HepG2 (cell line): ENCODE results near the gene NDUFAF8. TPM values are rescaled to one million over a fixed set of nuclear protein-coding genes. Genes with fewer than 3 reads are reported as not detected.

Source experiments
- ATAC-seq: fragments of 200-7000 bp; cut with Tn5 transposase; 3 replicates; pipeline ENCODE4 v1.9.1; 2020; ENCODE audit warnings: mild to moderate bottlenecking, moderate library complexity
- BruUV-seq: library from RNA; stranded (reverse); fragments of 400-500 nt; replicated peaks from 2 replicates; lab custom pipeline; 2021; lab: Mats Ljungman, UMichigan
- CTCF ChIA-PET: fragments of 300-600 bp; formaldehyde crosslinking; extraction: SDS; loops from one replicate; lab custom pipeline; 2021; ENCODE audit warnings: low total read pairs, inconsistent platforms, low intra/inter-chr PET ratio; lab: Yijun Ruan, JAX
- POLR2A ChIA-PET: fragments of 350-600 bp; sonication (Branson Sonifier 250); formaldehyde crosslinking; loops from one replicate; lab custom pipeline; 2020; ENCODE audit warnings: antibody characterized with exemption, inconsistent platforms; lab: Yijun Ruan, JAX
- DNase-seq: peaks from one replicate; pipeline ENCODE4 v3.0.0-alpha.2; 2015; ENCODE audit warnings: low spot score
- FAIRE-seq: peaks from 3 replicates; lab custom pipeline; 2011; peaks lifted over from hg19 to GRCh38; lab: Jason Lieb, UNC
- H2AFZ ChIP-seq: one replicate; pipeline ENCODE4 v1.6.1; 2011; ENCODE audit warnings: low read length, inconsistent platforms
- H3K27ac ChIP-seq: fragments of 300-600 bp; 3 replicates; pipeline ENCODE4 v1.8.0; 2011; ENCODE audit warnings: mixed run types, mild to moderate bottlenecking, mixed read lengths, low read length, inconsistent platforms; ENCODE audit not compliant: insufficient read depth; ENCODE audit errors: extremely low read length
- H3K27me3 ChIP-seq, 2 experiments: fragments of 200-600 bp in 1 of 2; 2 replicates in 1 of 2; 3 replicates in 1 of 2; pipeline versions ENCODE4 v1.6.0 to v1.8.0; 2011; ENCODE audit warnings: low read length in 2 of 2, mild to moderate bottlenecking in 2 of 2, moderate library complexity in 2 of 2, inconsistent platforms in 1 of 2; ENCODE audit not compliant: insufficient read depth in 2 of 2, control insufficient read depth in 1 of 2
- H3K36me3 ChIP-seq, 2 experiments: fragments of 200-600 bp in 1 of 2; replicated peaks in 1 of 2; 2 replicates in 1 of 2; 3 replicates in 1 of 2; pipeline versions ENCODE4 v1.5.1 to v1.8.0; 2011; ENCODE audit warnings: low read length in 2 of 2, inconsistent platforms in 1 of 2; ENCODE audit not compliant: insufficient read depth in 2 of 2, control insufficient read depth in 1 of 2
- H3K4me1 ChIP-seq: 2 replicates; pipeline ENCODE4 v1.5.1; 2012; ENCODE audit warnings: low read length, inconsistent platforms; ENCODE audit not compliant: insufficient read depth
- H3K4me2 ChIP-seq: 2 replicates; pipeline ENCODE4 v1.6.0; 2011; ENCODE audit warnings: low read depth, low read length, inconsistent platforms
- H3K4me3 ChIP-seq, 3 experiments: fragments of 200-600 bp in 1 of 3; sonication (generic), shearing (Covaris generic) in 1 of 3; replicated peaks in 1 of 3; 2 replicates each; pipeline ENCODE4 v1.5.1; 2011 to 2016; ENCODE audit warnings: low read length in 3 of 3, inconsistent platforms in 2 of 3, low read depth in 2 of 3, mild to moderate bottlenecking in 2 of 3, control low read depth in 1 of 3, mixed read lengths in 1 of 3; ENCODE audit not compliant: insufficient read depth in 1 of 3
- H3K79me2 ChIP-seq: one replicate; pipeline ENCODE4 v1.6.1; 2011; ENCODE audit warnings: low read length, inconsistent platforms; ENCODE audit not compliant: insufficient read depth
- H3K9ac ChIP-seq: 2 replicates; pipeline ENCODE4 v1.6.0; 2011; ENCODE audit warnings: mild to moderate bottlenecking, low read depth, low read length, inconsistent platforms; ENCODE audit not compliant: insufficient read depth
- H3K9me3 ChIP-seq: 2 replicates; pipeline ENCODE4 v1.5.1; 2012; ENCODE audit warnings: mild to moderate bottlenecking, low read length
- H4K20me1 ChIP-seq: 2 replicates; pipeline ENCODE4 v1.6.0; 2011; ENCODE audit warnings: inconsistent platforms, mild to moderate bottlenecking, low read length, moderate library complexity; ENCODE audit not compliant: insufficient read depth
- E2F2 ChIP-seq: sonication (generic); formaldehyde crosslinking; IDR thresholded peaks from 2 replicates; pipeline ENCODE4 v1.4.0; 2020; ENCODE audit warnings: missing genetic modification reagents, borderline replicate concordance
- ETV6 ChIP-seq: sonication (generic); formaldehyde crosslinking; conservative IDR thresholded peaks from 2 replicates; pipeline ENCODE4 v1.4.0; 2020; ENCODE audit warnings: missing genetic modification reagents
- FOXP4 ChIP-seq: sonication (generic); formaldehyde crosslinking; IDR thresholded peaks from 2 replicates; pipeline ENCODE4 v1.4.0; 2020; ENCODE audit warnings: missing genetic modification reagents
- GABPB1 ChIP-seq: IDR thresholded peaks from 2 replicates; pipeline ENCODE4 v1.6.1; 2016; ENCODE audit warnings: mild to moderate bottlenecking, missing genetic modification reagents, moderate library complexity, missing compliant biosample characterization
- MTF1 ChIP-seq: sonication (generic); formaldehyde crosslinking; IDR thresholded peaks from 2 replicates; pipeline ENCODE4 v1.5.0; 2020; ENCODE audit warnings: missing genetic modification reagents
- NFE2L2 ChIP-seq: fragments of 150-350 bp; IDR thresholded peaks from 2 replicates; pipeline ENCODE4 v1.6.1; 2014; ENCODE audit warnings: low read length
- PBX2 ChIP-seq: IDR thresholded peaks from 2 replicates; pipeline ENCODE4 v1.6.1; 2016; ENCODE audit warnings: control low read depth
- REXO4 ChIP-seq: sonication (generic); formaldehyde crosslinking; IDR thresholded peaks from 2 replicates; pipeline ENCODE4 v1.8.0; 2022; ENCODE audit warnings: missing genetic modification reagents, mild to moderate bottlenecking, borderline replicate concordance
- SAP130 ChIP-seq: IDR thresholded peaks from 2 replicates; pipeline ENCODE4 v1.6.1; 2016; ENCODE audit warnings: low read depth
- SP2 ChIP-seq: sonication (generic); formaldehyde crosslinking; IDR thresholded peaks from 2 replicates; pipeline ENCODE4 v1.5.1; 2020; ENCODE audit warnings: mild to moderate bottlenecking, missing genetic modification reagents
- ZNF225 ChIP-seq: sonication (generic); formaldehyde crosslinking; IDR thresholded peaks from 2 replicates; pipeline ENCODE4 v1.4.0; 2020; ENCODE audit warnings: mild to moderate bottlenecking, missing genetic modification reagents
- ZSCAN25 ChIP-seq: sonication (generic); formaldehyde crosslinking; IDR thresholded peaks from 2 replicates; pipeline ENCODE4 v1.8.0; 2022; ENCODE audit warnings: mild to moderate bottlenecking, missing genetic modification reagents
- WGBS: methylation state at CpG from one replicate; pipeline ENCODE4 v1.1.6; 2017; ENCODE audit warnings: low lambda C conversion rate; 5-methylcytosine and 5-hydroxymethylcytosine counted together
- in situ Hi-C: cut with HindIII; loops from 2 replicates; pipeline ENCODE4 v1.10.0; 2017; ENCODE audit warnings: low pct_unique_long_range_greater_than_20kb; ENCODE audit not compliant: extremely low pct_ligation_motif_present
- intact Hi-C: fragments of 100-400 bp; cut with micrococcal nuclease; formaldehyde crosslinking; loops from one replicate; pipeline ENCODE4 v1.10.0; 2022; ENCODE audit not compliant: unreplicated experiment
- polyA plus RNA-seq, 8 experiments: library from polyadenylated mRNA; depleted of rRNA in 3 of 8; stranded (reverse) in 7 of 8; unstranded in 1 of 8; fragments of >200 nt; fragmentation: Illumina TruSeq in 4 of 8; extraction: Trizol in 4 of 8; gene quantifications; 2 replicates each; pipeline versions ENCODE4 v1.2.1 to v1.2.3, GENCODE V29; 2011 to 2016; ENCODE audit warnings: low read depth in 4 of 8, missing spikeins in 1 of 8, mixed read lengths in 1 of 8; ENCODE audit not compliant: insufficient read depth in 1 of 8
- total RNA-seq, 5 experiments: library from RNA; depleted of rRNA; stranded (reverse); fragments of >200 nt; fragmentation: Illumina TruSeq; extraction: Trizol; gene quantifications; 2 replicates each; pipeline ENCODE4 v1.2.3, GENCODE V29; 2016; ENCODE audit warnings: low read depth in 1 of 5

Gene NDUFAF8
- total and polyA plus RNA-seq, 2 of the 13 experiments (the other 11 are each of a cell fraction or from before 2014, with no cell fraction given): 75.6 to 233 TPM

GRCh38 chr17:81256616-81257015 is 17.5 kb downstream of the NDUFAF8 start:
- FAIRE-seq (no peak), DNase-seq (no peak), ATAC-seq (no peak)
- Histone ChIP-seq H3K79me2 (no peaks in the 10 kb centered on the region), H3K4me3 (no peak overlapping the region), H3K36me3 (peaks cover 30 to 37% of the 10 kb centered on the region in 2 experiments), H2AFZ (no peak overlapping the region), H3K9me3 (no peaks in the 10 kb centered on the region), H4K20me1 (peaks cover 4% of the 10 kb centered on the region; the same call in 1 of the 2 replicates), H3K4me1 (peaks cover 26% of the 10 kb centered on the region), H3K4me2 (no peak overlapping the region), H3K9ac (no peak overlapping the region), H3K27ac (no peak overlapping the region), H3K27me3 (no peaks in the 10 kb centered on the region)
- POLR2A ChIA-PET: no interaction called here
- in situ Hi-C loops: loop anchor here (5.0 kb wide), 1 partner anchor 226 kb away; no protein-coding TSS in a partner anchor
- BruUV-seq: no TSS peak
- WGBS: 96% methylated on average over 12 of the region's 12 CpGs
- intact Hi-C loops: no loop called here
- CTCF ChIA-PET: no interaction called here
- TF ChIP-seq SAP130 (CRISPR knock-in tag): no peak
- TF ChIP-seq NFE2L2: no peak
- no peak for TF ChIP-seq SP2 (CRISPR knock-in tag)
- TF ChIP-seq MTF1 (CRISPR knock-in tag): no peak
- no peak for TF ChIP-seq ZNF225
- TF ChIP-seq ZSCAN25: no peak
- no peak for TF ChIP-seq E2F2 (CRISPR knock-in tag)
- no peak for TF ChIP-seq REXO4 (CRISPR knock-in tag)
- no peak for TF ChIP-seq PBX2
- no peak for TF ChIP-seq GABPB1 (CRISPR knock-in tag)
- TF ChIP-seq ETV6: no peak
- TF ChIP-seq FOXP4 (CRISPR knock-in tag): no peak
- TF ChIP-seq, all 625 proteins: peak for 0
